NCI-H345 (cell line): Measurements from ENCODE around the gene ZNF275.
"Not testable (repeated sequence)": the region's sequence is repeated elsewhere in the genome, so short reads cannot be mapped to it uniquely, and the experiment has no call there.

ENCODE experiments used
- DNase-seq: peaks from one replicate; lab custom pipeline; 2025; lab: John Stamatoyannopoulos, UW

The ZNF275 gene

GRCh38 chrX:153333821-153334653 is at the start of gene ZNF275:
Gene ZNF275 (plus strand): TSS chrX:153334153. CDS start chrX:153336680, 2,527 bp downstream.
- DNase-seq = peak; percentile 80

- not testable (repeated sequence) for DNase-seq
Measured at GRCh38 chrX:153285678-153286077, 48.3 kb upstream of the ZNF275 start.

GRCh38 chrX:153288807-153289206 is 45.1 kb upstream of the ZNF275 start:
- not testable (repeated sequence) for DNase-seq

- not testable (repeated sequence) for DNase-seq
Measured at GRCh38 chrX:153293485-153294071, 40.4 kb upstream of the ZNF275 start.

GRCh38 chrX:153297376-153297775 is 36.6 kb upstream of the ZNF275 start:
- DNase-seq = no peak

GRCh38 chrX:153299855-153300254 is 34.1 kb upstream of the ZNF275 start:
- DNase-seq = no peak

- DNase-seq = no peak
Measured at GRCh38 chrX:153301746-153302145, 32.2 kb upstream of the ZNF275 start.

GRCh38 chrX:153302796-153303195 is 31.2 kb upstream of the ZNF275 start:
- no peak for DNase-seq

GRCh38 chrX:153303276-153304262 is 30.4 kb upstream of the ZNF275 start:
- no peak for DNase-seq

- DNase-seq = no peak
Measured at GRCh38 chrX:153304988-153305736, 28.8 kb upstream of the ZNF275 start.

GRCh38 chrX:153305972-153306371 is 28.0 kb upstream of the ZNF275 start:
- DNase-seq = no peak

- DNase-seq = no peak
Measured at GRCh38 chrX:153306527-153307115, 27.3 kb upstream of the ZNF275 start.

- DNase-seq = no peak
Measured at GRCh38 chrX:153307276-153308178, 26.4 kb upstream of the ZNF275 start.

GRCh38 chrX:153310901-153311300 is 23.1 kb upstream of the ZNF275 start:
- no peak for DNase-seq

GRCh38 chrX:153312041-153312440 is 21.9 kb upstream of the ZNF275 start:
- no peak for DNase-seq

GRCh38 chrX:153312842-153313241 is 21.1 kb upstream of the ZNF275 start:
- DNase-seq = no peak

GRCh38 chrX:153317306-153317705 is 16.6 kb upstream of the ZNF275 start:
- DNase-seq = no peak

- no peak for DNase-seq
Measured at GRCh38 chrX:153317996-153318722, 15.8 kb upstream of the ZNF275 start.

GRCh38 chrX:153318811-153319210 is 15.1 kb upstream of the ZNF275 start:
- no peak for DNase-seq
